M059J (cell line): ENCODE measurements around the gene PIGM. TPM values are rescaled to one million over a fixed set of nuclear protein-coding genes. Genes with fewer than 3 reads are reported as not detected.

Source experiments
- DNase-seq: peaks from one replicate; pipeline ENCODE4 v3.0.0-alpha.2; 2012; ENCODE audit warnings: low read depth
- total RNA-seq: library from RNA; depleted of rRNA; stranded (reverse); fragments of >200 nt; shearing (Covaris generic); gene quantifications from 2 replicates; pipeline ENCODE4 v1.2.3, GENCODE V29; 2014

Gene PIGM
- total RNA-seq, 1 experiment from 2014 or later, result 4.0 TPM

DNA sequence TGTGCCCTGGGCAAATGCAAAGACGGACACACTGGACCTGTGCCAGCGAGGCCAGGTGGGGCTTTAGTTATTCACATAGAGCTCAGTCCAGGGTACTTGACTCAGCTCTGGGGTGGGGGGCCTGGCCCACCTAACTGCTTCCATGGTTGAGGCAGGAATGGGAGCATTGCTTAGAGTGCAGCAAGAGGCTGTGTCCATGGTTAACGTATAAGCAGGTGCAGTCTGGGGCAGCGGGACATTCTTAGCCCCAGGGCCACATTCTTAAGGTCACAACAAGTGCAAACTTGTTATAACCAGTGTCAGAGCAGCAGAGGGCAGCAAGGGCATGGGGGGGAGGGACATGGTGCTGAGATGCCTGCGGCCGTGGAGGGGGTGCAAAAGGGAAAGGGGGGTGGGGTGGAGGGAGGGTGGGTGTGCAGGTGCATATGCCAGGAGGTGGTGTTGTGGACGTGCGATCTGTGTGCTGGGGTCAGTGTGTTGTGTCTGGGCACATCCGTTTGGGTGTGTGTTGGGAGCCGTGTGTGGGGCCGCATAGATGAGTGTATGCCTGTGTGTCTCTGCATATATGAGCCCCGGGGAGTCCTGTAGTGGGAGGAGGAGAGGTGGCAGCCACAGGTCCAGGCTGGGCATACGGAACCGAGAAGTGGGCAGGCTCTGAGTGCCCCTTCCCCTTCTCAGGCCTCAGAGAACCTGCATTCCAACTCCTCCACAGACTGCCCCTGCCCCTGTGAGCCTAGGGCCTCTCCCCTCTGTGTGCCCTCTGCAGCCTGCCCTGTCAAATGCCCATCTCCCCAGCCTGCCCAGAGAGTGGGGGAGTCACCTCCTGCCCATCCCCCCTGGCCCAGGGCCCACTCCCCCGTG, 29.8 kb upstream of the PIGM start:
- peak; percentile 10 for DNase-seq

DNA sequence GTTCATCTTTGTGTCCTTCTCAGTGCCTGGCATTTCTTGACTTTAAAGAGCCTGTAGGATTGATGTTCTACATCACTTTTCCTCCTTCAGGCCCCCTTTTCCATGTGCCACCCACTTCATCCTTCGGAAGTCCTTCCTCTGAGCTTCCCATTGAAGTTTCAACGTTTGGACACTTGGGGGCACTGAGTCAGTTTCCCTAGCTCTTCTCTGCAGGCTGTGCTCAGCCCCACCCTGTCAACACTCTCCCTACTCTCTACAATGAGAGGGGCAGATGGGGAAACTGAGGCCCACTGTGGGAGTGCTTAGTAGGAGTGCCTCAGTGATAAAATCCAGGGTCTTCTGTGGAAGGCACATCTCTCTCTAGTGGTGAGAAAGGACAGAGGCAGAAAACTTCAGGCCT, 26.3 kb upstream of the PIGM start:
- no peak for DNase-seq

DNA sequence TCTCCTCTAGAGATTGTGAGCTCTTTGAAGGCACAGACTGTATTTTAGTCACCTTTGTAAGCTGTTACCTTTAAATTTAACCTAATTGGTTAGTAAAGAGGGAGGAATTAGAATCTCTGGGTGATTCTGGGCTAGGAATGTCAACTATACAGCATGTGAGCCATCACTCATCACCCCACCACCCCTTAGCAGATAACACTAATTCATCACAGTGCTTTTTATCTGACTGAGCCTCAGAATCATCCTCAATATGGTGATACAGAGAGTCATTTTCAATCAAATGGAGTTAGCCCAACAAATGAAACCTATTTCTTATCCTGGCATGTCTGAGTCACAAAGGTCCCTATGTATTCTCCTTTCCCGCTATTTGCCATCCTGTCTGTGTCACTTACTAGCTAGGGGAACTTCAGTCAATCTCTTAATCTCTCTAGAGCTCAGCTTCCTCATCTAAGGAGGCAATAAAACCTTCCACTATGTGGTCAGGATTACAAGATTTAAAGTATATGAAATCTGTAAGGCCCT, 24.9 kb upstream of the PIGM start:
- no peak for DNase-seq

DNA sequence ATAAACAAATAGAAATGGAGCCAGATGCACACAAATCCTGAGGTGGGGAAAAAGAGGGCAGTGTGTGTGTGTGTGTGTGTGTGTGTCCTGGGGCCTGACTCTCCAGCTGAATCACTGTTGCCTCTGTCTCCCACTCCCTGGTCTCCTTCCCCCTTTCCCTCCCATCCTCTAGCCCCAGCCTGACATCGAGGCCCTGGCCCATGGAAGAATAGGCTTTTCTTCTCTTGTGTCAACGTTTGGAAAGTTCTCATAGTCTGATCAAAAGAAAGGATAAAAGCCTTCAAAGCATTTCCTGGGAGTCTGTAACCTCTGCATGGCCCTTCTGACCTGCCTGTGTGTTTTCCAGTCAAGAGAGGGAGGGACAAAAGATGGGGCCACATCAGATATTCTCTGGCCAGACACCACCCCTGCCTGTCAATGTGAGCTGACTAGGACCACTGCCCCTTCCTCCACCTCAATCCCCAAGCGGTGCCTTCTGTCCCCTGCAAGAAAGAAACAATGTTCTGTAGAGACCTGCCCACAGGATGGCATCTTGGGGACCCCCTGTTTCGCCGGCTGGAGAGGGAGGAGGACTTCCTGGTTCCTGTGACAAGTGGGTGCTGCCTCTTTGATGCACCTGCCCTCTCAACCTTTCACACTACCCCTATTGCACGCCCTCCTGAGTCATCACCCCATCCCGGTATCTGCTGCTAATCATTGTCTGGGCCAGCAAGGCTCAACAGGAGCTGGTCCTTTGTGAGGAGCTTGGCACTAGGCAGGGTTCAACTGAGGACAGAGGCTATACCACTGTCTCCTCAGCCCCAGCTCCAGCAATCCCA, 22.0 kb upstream of the PIGM start:
- DNase-seq, result no peak

DNA sequence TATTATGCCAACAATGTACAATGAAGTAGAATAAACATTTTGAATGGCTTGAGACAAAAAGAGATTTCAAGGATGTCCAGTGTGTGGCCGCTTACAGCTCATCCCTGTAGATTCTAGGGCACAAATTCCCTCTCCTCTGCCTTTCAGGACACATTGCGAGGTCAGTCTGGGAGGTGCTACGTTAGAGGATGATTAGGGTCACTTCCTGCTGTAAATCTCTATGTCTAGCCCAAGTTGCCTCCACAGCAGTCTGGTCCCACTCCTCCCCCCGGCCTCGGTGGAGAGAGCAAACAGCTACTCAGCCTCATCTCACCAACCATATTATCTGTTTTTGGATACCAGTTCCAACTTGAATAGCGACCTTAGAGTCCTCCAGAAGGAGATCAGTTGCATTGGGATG, 21.1 kb upstream of the PIGM start:
- no peak for DNase-seq

DNA sequence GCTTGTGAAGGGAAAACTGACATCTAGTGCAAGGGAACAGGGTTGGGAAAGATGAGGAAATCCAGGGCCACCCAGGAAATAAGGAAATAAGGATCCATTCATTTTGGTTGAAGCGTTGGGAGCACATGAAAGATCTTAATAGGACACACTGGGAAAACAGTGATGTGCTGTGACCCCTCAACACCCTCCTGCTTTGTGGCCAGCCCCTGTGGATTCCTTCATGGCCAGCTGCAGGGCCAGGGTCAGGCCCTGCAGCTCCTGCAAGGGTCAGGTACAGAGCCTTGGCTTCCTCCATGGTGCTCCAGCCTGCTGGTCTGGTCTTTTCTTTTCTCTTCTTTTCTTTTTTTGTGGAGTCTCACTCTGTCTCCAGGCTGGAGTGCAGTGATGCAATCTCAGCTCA, 18.8 kb upstream of the PIGM start:
- DNase-seq, result no peak

DNA sequence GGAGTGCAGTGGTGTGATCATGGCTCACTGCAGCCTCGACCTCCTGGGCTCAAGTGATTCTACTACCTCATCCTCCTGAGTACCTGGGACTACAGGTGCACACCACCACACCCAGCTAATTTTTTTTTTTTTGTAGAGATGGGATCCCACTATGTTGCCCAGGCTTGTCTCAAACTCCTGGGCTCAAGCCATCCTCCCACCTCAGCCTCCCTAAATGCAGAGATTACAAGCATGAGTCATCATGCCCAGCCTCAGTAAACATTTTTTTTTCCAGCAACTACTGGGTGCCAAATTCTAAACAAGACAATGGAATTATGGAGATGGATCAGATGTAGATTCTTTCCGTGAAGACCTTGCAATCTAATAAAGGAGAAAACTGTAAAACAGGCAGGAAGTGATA, 18.4 kb upstream of the PIGM start:
- peak; percentile 8 for DNase-seq

DNA sequence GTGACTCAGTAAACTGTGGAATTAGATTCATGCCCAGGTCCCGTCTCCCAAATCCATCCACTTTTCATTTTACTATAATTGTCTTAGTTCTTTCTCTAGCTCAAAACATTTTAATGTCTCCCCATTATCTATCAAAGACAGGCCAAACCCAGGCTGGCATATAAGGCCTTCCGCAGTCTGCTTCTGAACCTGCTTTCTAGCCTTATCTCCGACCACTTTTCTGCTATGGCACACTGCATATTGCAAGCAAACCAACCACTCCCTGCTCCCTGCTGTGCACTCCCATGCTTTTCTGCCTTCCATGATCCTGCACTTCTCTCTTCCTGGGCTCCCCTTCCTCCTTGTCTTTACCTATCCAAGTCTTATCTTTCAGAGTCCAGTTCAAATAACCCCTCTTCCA, 17.3 kb upstream of the PIGM start:
- no peak for DNase-seq

DNA sequence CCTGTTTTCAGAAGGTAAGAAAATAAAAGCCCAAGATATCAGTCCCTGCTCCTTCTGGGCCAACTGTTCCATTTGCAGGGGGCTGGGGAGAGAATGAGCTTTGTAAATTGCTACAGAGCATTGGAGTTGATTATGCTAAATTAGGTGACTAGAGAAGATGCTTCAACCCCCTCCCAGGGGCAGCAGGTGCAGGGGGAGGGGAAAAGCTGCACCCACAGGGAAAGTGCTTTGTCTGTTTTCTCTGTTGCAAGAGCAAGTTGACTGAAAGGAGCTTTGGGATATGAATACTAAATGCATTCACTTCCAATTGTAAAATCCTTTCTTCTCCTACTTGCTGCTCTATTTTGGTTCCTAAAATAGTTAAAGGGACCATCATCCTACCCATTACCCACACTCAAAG, 16.5 kb upstream of the PIGM start:
- DNase-seq, result no peak

DNA sequence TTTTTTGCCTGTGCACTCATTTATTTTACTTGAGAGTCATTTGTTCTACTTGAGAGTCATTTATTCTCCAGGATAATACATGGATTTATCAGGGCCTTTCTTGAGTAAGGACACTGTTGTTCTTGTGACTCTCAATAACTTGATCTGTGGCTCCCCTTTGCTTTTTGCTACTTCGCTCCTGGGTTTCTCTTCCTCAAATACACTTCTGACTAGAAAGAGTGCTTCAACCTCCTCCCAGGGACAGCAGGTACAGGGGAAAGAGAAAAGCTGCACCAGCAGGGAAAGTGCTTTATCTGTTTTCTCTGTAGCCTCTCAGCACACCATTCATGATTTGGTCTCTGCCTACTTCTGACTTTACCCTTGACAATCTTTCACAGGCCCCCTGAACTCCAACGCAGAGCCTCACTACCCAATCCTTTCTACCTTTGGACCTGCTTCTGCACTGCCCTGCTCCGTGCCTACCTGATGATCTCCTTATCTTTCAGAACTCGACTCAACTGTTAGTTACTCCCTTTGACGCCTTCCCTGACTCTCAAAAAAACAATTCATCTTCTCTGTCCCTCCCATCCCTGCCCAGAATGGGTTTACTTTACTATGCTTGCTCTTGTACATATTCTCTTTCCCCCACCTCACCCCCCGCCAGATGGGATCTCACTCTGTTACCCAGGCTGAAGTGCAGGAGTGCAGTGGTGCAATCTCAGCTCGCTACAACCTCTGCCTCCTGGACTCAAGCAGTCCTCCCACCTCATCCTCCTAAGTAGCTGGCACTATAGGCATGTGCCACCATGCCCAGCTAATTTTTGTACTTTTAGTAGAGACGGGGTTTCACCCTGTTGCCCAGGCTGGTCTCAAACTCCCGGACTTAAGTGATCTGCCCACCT, 15.6 kb upstream of the PIGM start:
- DNase-seq, result no peak

DNA sequence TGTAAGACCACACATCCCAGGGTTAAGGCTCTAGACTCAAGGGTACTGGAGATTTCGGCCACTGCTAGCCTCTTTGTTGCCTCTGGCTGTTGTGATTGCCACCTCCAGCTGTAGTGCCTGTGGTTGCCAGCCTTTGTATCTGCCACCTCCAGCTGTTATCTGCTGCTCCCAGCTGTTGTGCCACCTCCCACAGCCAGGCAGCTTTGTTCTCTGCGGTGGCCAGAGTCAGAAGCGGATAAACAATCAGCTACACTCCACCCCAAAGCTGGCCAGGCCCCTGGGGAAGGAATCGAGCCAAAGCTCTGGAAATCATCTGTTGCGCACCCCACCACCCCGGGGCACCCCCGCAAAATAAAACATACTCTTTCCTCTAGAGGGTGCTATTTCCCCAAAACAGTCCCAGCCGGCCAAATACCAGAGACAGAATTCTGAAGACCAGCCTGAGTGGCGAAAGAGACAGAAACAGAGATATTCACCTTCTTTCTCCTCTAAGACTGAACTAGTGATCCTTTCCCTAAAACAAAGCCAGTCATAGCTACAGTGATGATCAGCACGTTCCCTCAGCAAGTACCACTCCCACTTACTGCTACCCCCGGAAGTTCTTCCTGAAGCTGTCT, 14.8 kb upstream of the PIGM start:
- DNase-seq, result peak; percentile 34

DNA sequence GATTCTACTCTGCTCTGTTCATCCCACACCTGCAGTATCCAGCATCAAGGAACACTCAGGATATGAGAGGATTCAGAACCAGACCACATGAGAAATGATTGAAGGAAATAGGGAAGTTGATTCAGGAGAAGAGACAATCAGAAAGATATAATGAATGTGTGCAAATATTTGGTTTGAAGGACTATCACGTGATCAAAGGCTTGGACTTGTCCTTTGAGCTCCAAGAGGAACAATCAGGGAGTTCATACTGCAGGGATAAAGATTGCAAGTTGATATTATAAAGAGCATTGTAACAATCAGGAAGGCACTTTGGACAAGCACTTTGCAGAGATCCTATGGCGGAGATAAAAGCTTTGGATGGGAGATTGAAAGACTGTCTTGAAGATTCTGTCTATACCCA, 13.9 kb upstream of the PIGM start:
- no peak for DNase-seq

DNA sequence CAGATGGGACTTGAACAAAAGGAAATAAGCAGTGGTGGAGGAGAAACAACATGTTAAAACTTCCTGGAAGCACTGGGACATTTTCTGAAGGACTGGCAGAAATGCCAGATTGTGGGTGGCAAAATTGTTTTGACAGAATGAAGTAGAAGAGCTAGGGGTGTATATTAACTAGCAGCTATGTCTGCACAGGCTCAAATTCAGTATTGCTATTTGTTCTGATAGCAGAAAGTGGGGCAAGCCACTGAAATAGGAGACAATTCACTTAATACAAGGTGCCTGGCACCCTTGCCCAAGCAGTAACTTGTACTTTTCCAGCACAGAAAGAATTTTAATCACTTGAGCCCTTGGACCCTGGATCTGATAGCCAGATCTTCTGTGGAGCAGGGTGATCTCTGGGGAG, 11.8 kb upstream of the PIGM start:
- DNase-seq, result no peak

DNA sequence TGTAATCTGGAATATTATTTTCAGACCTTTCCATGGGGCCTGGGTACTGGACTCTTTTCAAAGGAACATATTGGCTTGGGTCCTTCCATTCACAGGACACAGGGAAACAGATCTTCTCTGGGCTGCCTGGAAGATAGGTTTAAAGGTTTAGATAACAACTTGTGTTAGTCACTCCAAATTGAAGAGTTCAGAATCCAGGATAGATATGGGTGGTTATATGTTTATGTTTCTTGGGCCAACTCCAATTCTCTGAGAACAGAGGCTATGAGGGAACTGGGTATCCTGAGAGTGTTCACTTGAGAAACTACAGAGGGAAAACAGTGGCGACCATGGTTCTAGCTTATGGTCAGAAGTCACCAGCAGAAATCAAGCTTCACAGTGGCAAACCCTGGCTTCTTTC, 8.7 kb upstream of the PIGM start:
- DNase-seq, result no peak

DNA sequence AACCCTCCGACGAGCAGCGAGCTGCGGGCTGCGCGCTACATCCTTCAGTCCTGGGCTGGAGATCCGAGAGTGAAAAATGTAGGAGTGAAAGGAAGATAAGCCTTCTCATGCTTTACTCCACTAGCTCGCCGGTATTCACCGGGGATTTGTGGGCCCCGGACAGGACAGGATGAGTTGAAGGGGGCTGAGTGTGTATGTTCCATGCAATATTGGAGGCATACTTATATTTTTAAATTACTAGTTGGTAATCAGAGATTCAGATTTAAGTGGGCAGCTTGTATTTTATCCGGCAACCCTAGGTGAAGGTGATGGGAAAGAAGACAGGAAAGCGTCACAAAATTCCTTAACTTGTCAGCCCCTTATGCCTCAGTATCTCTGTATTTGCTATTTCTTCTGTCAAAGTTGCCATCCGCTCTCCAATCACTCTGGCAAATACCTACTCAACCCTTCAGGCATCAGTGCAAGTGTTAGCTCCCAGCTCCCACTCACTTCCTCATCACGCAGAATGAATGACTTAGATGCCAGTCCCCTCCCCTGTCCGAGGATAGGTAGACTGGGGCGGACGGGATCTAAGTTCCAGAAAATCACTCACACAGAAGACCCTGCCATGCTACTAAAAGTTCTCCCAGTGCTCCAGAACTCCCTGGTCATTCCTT, 503 bp upstream of the PIGM start:
- DNase-seq, result peak; percentile 30

DNA sequence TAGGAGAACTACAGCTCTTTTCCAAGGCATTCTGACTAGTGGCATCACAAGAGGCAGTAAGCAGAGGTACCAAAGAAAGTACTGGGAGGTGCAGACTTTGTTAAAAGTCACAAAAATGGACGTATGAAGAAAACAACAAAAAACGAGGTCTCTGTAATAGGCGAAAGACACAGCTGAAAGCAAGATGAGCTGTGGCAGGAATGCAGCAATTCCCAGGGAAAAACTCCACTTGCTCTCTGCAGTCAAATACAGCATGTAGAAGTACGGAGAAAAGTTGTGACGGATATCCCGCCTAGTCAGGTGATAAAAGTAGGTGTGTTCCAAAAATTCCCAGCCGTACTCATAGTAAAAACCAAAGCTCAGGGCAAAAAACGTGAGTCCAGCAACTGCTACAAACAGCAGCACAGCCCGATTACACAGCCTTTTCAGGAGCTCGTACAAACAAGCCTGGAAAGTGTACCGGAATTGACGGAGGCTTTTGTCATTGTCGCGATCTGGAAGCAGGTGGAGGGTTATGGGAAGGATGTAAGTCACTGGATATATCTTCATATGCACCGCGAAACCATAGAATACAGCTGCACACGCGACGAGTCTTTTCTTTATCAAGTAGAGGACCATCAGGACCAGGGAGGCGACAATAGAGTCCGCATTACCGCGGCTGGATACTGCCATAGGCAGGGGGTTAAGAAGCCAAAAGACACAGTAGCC, 979 bp downstream of the PIGM start:
- peak; percentile 12 for DNase-seq

DNA sequence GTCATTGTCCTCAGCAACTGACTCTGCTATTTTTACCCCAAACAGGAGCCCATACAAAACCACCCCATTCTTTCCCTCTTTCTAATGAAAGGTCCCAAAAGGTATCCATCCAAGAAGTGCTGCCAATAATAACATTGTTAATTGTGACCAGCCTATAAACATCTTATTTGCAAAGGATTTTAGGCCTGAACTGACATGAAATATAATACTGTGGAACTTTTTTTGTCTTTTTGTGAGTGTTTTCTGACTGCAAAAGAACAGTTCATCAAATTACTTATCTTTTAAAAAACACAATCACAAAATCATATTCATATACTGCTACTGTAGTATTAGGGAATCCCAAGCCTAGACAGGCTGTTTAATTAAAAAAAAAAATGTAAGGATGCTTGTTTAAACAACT, 3.4 kb downstream of the PIGM start:
- DNase-seq, result no peak

DNA sequence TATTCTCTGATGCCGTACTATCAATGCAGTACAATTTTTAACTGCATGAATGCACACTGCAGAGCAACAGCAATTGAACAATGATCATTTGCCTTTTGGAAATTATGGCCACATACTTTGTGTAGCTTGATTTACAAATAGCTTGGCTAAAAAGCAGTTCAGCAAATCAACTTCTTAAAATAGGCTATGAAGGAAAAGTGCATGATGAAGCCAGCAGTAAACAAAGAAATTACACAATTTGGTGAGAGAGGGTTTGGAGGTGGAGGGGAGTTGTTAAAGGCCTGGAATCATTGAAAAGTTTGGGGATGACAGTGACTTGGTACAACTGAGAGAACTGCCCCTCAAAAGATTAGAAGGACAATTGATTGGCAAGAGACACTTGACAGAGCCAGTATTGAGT, 6.5 kb downstream of the PIGM start:
- no peak for DNase-seq

DNA sequence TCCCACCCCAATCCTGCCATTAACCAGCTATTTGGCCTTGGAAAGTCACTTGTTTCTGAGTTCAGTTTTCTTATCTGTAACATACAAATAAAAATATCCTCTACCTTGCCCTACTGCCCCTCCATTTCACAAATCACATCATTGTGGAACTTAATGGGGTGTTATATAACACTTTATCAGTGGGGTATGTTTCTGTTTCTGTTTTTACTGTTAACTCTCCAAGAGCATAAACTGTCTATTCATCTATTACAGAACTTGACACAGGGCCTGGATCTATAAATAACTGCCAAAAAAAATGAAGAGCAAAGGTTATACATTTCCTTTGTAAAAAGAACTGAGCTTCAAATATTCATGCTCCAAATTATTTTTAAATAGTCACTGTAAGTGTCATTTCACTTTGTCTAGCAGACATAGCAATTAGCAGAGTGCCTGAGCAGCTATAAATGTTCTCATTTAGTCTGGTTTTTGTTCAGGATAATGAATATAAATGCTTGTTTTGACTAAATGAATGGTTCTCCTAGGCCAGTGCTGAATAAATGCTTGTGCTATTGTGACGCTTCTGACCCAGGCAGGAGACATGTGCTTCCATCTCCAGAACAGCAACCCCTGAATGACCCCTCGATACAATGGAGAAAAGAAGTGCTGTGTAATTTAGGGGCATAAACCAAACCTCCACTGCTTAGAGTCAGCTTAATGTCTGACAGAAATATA, 7.4 kb downstream of the PIGM start:
- no peak for DNase-seq
